Panc1 (cell line): ENCODE measurements around the gene NSG2. TPM values are rescaled to one million over a fixed set of nuclear protein-coding genes. Genes with fewer than 3 reads are reported as not detected.

Experiments
- total RNA-seq: library from RNA; stranded (reverse); gene quantifications from one replicate; pipeline ENCODE4 v1.2.1, GENCODE V29; 2021; ENCODE audit not compliant: unreplicated experiment

Gene NSG2
- total RNA-seq, 1 experiment from 2014 or later = not detected

Other genes starting within 250 kb of the NSG2 start
- gene CPEB4, start 157.4 kb upstream of the NSG2 start, total RNA-seq = 27.7 TPM
- not detected for gene C5orf47, start 56.5 kb upstream of the NSG2 start, total RNA-seq